MM.1S (cell line): ENCODE measurements around the gene ISYNA1.

Experiments used
- EZH2 ChIP-seq: fragments of 300-600 bp; sonication (generic); optimal IDR thresholded peaks from 2 replicates; pipeline ENCODE3; 2017; ENCODE audit warnings: low read depth, mild to moderate bottlenecking, antibody characterized with exemption, low read length, mixed read lengths
- EZH2phosphoT487 ChIP-seq: fragments of 300-600 bp; sonication (generic); IDR thresholded peaks from 2 replicates; pipeline ENCODE4 v1.6.1; 2018; ENCODE audit warnings: antibody characterized with exemption, low read length
- TF ChIP-seq, protein P1 (sequence below): fragments of 300-600 bp; sonication (generic); IDR thresholded peaks from 2 replicates; pipeline ENCODE4 v1.5.1; 2016; ENCODE audit warnings: antibody characterized with exemption, low read length, mixed read lengths

DNA sequence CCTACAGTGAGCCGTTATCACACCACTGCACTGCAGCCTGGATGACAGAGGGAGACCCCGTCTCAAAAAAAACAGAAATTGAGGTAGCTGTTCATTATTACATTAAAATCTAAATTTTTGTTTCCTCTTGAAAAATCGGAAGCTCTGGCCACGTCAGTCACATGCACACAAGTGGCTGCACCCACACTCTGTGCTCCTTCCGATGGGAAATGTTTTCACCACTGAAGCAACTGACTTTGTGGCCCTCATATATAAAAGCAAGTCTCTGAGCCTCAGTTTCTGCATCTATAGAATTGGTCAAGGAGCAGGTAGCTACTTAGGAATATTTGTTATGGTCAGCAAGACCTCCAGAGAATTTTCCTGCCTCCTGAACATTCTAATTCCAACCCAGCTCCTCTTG lies 45.0 kb downstream of the ISYNA1 start:
- TF ChIP-seq EZH2: no peak
- TF ChIP-seq, protein P1, sequence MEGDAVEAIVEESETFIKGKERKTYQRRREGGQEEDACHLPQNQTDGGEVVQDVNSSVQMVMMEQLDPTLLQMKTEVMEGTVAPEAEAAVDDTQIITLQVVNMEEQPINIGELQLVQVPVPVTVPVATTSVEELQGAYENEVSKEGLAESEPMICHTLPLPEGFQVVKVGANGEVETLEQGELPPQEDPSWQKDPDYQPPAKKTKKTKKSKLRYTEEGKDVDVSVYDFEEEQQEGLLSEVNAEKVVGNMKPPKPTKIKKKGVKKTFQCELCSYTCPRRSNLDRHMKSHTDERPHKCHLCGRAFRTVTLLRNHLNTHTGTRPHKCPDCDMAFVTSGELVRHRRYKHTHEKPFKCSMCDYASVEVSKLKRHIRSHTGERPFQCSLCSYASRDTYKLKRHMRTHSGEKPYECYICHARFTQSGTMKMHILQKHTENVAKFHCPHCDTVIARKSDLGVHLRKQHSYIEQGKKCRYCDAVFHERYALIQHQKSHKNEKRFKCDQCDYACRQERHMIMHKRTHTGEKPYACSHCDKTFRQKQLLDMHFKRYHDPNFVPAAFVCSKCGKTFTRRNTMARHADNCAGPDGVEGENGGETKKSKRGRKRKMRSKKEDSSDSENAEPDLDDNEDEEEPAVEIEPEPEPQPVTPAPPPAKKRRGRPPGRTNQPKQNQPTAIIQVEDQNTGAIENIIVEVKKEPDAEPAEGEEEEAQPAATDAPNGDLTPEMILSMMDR: no peak
- TF ChIP-seq EZH2phosphoT487: no peak
